Psoas muscle (tissue), 8 donors: ENCODE data around the gene PLXNB3. TPM values are rescaled to one million over a fixed set of nuclear protein-coding genes. Genes with fewer than 3 reads are reported as not detected.

ENCODE experiments used
- ATAC-seq, 4 donors: fragments of 200-7000 bp; cut with Tn5 transposase; one replicate each; pipeline ENCODE4 v1.9.1; 2020; ENCODE audit warnings: moderate library complexity in 3 of 4, mild to moderate bottlenecking in 2 of 4
- DNase-seq, 2 donors: peaks; one replicate each; pipeline ENCODE4 v3.0.0-alpha.2; 2020
- H3K27ac ChIP-seq: fragments of 200-600 bp; one replicate; pipeline ENCODE4 v1.8.0; 2022
- H3K27me3 ChIP-seq, 3 donors: fragments of 200-600 bp in 1 of 3; one replicate each; pipeline versions ENCODE4 v1.6.1 to v1.8.0; 2013 to 2022; ENCODE audit warnings: low read length in 2 of 3, mild to moderate bottlenecking in 2 of 3, moderate library complexity in 1 of 3; ENCODE audit not compliant: insufficient read depth in 3 of 3
- H3K36me3 ChIP-seq, 2 donors: fragments of 200-600 bp in 1 of 2; one replicate each; pipeline versions ENCODE4 v1.6.1 to v1.8.0; 2013 to 2022; ENCODE audit warnings: low read depth in 1 of 2, mild to moderate bottlenecking in 1 of 2, moderate library complexity in 1 of 2; ENCODE audit not compliant: insufficient read depth in 1 of 2
- H3K4me1 ChIP-seq: fragments of 200-600 bp; one replicate; pipeline ENCODE4 v1.8.0; 2022
- H3K4me3 ChIP-seq: fragments of 200-600 bp; one replicate; pipeline ENCODE4 v1.8.0; 2022; ENCODE audit warnings: mild to moderate bottlenecking
- H3K9me3 ChIP-seq: fragments of 200-600 bp; one replicate; pipeline ENCODE4 v1.8.0; 2022
- WGBS, 3 donors: extraction: QIAGEN DNeasy Blood & Tissue Kit; methylation state at CpG; one replicate each; pipeline versions ENCODE4 v1.1.6 to v1.1.7; 2013; 5-methylcytosine and 5-hydroxymethylcytosine counted together
- intact Hi-C, 2 donors: fragments of 100-400 bp; cut with DNase I; formaldehyde crosslinking; loops; one replicate each; pipeline versions ENCODE4 v1.11.0 to v1.14.2; 2022
- long read RNA-seq, 2 donors: library from polyadenylated mRNA; unstranded; transcript quantifications; one replicate each; pipeline ENCODE4 v2.0.0, GENCODE V29; 2021
- polyA plus RNA-seq, 3 donors: library from polyadenylated mRNA; stranded (reverse); fragments of 200-250 nt; gene quantifications; one replicate each; pipeline ENCODE4 v1.2.3, GENCODE V29; 2013
- total RNA-seq, 4 donors: library from RNA; stranded (reverse); fragmentation: NEBNext Ultra II Directional in 2 of 4; extraction: Animal tissue kit (Norgen Biotek cat#: 25700) in 2 of 4; gene quantifications; one replicate each; pipeline versions ENCODE4 v1.2.1 to v1.2.4, GENCODE V29; 2021 to 2023
- TF ChIP-seq, protein P1 (sequence below): fragments of 200-600 bp; IDR thresholded peaks from one replicate; pipeline ENCODE4 v1.8.0; 2022; ENCODE audit warnings: antibody characterized with exemption
- donor health status: healthy with polysubstance abuse.
- donor health status: DM: no; HTN: no; CAD: no; lungs with moderate emphysema.
- donor health status: Bipolar disorder and iron deficiency.
- donor health status: healthy.
- donor health status: DM: yes; HTN: yes; CAD: no.
- donor health status: DM: no; HTN: no; CAD: no.
- donor health status: DM: no; HTN: no; CAD: no.
- donor health status: DM: yes; HTN: yes; CAD: no.

PLXNB3 gene
- total RNA-seq (1 to 10 TPM in 1 of 4 donors, under 1 TPM in 3; 0.27 to 1.5 (median 0.73) TPM), polyA plus RNA-seq (under 1 TPM; 0.13 to 0.35 (median 0.31) TPM)
- long read RNA-seq, donor 1 = 0 reads
- long read RNA-seq, donor 2 = 0 reads

DNA sequence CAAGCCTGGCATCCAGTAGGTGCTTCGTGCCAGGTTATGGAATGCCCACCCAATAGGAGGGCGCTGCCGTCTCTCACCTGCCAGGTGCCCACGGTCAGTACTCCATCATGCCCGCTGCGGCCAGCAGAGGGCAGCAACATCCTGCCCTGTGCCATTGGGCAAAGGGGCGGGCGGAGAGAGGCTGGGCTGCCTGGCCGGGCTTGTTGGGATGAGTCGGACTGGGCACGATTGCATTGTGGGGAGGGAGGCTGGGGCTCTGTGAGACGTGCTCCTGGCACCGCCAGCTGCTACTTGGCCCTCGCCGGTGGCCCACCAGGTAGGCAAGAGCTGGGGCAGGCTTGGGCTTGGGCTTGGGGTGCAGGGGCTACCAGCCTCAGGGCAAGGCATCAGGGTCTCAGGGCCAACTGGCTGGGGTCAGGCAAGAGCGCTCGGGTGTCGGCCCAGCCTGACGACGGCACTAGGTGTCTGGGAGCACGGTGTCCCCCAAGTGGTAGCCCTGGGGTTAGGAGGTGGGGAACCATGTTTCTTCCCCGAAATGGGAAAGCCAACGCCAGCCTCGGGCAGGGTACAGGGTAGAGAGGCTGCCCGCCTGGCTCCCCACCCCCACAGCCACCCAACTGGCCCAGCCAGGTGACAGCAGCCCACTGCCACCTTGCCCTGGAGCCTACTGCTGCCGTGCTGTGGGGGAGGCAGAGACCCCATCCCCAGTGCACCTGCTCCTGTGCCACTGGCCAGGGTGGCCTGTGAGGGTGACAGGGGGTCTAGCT lies at the start of gene PLXNB3:
PLXNB3 (plus strand) TSS at position 261 of the 767 bp plus-strand sequence. CDS start 1,287 bp downstream, outside the sequence.
- intact Hi-C loops = loop anchor here (1.0 to 5.0 kb wide), 2 partner anchors 188 to 189 kb away; no protein-coding TSS in a partner anchor
- no peak within 1 kb of the TSS for H3K27ac ChIP-seq

DNA sequence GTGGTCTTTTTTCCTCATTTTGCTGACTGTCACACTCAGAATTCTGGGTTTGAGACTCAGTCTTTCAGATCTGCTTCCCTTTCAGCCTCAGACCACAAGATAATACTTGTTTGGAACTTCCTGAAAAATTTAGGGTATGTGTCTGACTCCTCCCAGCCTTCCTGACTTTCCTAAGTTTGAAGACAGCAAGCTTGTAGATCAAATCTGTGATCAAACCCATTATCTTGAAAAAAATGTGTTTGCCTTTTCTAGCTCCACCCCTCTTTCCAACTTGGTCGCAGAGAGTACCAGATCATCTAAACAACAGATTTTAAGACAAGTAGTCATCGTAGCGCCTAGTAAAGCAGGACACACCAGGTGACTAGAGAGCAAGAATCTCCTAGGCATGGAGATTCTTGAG lies 49.8 kb upstream of the PLXNB3 start:
- Histone ChIP-seq H3K9me3 (no peaks in the 10 kb centered on the region), H3K4me3 (no peak overlapping the region), H3K36me3 (peaks cover 0 to 37% of the 10 kb centered on the region in 2 donors), H3K27ac (no peak overlapping the region), H3K4me1 (peaks cover under 1% of the 10 kb centered on the region), H3K27me3 (no peaks in the 10 kb centered on the region)
- no peak for ATAC-seq
- intact Hi-C loops = no loop called here
- WGBS, 3 donors = 88 to 97% (median 95%) methylated on average over 3 of the region's 3 CpGs
- no peak for DNase-seq
- TF ChIP-seq, protein P1, sequence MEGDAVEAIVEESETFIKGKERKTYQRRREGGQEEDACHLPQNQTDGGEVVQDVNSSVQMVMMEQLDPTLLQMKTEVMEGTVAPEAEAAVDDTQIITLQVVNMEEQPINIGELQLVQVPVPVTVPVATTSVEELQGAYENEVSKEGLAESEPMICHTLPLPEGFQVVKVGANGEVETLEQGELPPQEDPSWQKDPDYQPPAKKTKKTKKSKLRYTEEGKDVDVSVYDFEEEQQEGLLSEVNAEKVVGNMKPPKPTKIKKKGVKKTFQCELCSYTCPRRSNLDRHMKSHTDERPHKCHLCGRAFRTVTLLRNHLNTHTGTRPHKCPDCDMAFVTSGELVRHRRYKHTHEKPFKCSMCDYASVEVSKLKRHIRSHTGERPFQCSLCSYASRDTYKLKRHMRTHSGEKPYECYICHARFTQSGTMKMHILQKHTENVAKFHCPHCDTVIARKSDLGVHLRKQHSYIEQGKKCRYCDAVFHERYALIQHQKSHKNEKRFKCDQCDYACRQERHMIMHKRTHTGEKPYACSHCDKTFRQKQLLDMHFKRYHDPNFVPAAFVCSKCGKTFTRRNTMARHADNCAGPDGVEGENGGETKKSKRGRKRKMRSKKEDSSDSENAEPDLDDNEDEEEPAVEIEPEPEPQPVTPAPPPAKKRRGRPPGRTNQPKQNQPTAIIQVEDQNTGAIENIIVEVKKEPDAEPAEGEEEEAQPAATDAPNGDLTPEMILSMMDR = no peak

More for the DNA sequence above, at the start of gene PLXNB3:
- ATAC-seq (peak; percentile 86 to 93 (median 90)), DNase-seq (peak; percentile 81 to 88)
- no peaks in the 10 kb centered on the region for H3K9me3 ChIP-seq
- TF ChIP-seq, protein P1 = peak; percentile 85
- 4 to 36% (median 21%) methylated on average over 14 to 26 of the region's 26 CpGs for whole genome bisulfite sequencing, 3 donors
- no peak within 1 kb of the TSS for H3K4me3 ChIP-seq
- H3K36me3 ChIP-seq = no peaks in the 10 kb centered on the region
- H3K27me3 ChIP-seq = no peaks in the 10 kb centered on the region
- H3K4me1 ChIP-seq = no peaks in the 10 kb centered on the region

GRCh38 chrX:153717445-153717844 lies 46.6 kb upstream of the PLXNB3 start:
- no peak for ATAC-seq
- WGBS, 3 donors = 84 to 96% (median 96%) methylated on average over 9 of the region's 9 CpGs

GRCh38 chrX:153719238-153719637 lies 44.8 kb upstream of the PLXNB3 start:
- intact Hi-C loops = no loop called here
- TF ChIP-seq, protein P1 = no peak
- no peak for ATAC-seq
- H3K9me3 ChIP-seq = no peaks in the 10 kb centered on the region
- H3K36me3 ChIP-seq = peaks cover 3 to 55% of the 10 kb centered on the region in 2 donors
- H3K27me3 ChIP-seq = no peaks in the 10 kb centered on the region
- WGBS, 3 donors = 67 to 78% (median 77%) methylated on average over 1 to 2 of the region's 2 CpGs
- no peak for DNase-seq
- no peak overlapping the region for H3K4me3 ChIP-seq
- H3K27ac ChIP-seq = no peak overlapping the region
- H3K4me1 ChIP-seq = peaks cover 11% of the 10 kb centered on the region

More at GRCh38 chrX:153717445-153717844, 46.6 kb upstream of the PLXNB3 start:
- H3K27me3 ChIP-seq = no peaks in the 10 kb centered on the region
- no peak overlapping the region for H3K4me3 ChIP-seq
- peaks cover 3 to 60% of the 10 kb centered on the region in 2 donors for H3K36me3 ChIP-seq
- TF ChIP-seq, protein P1 = no peak
- H3K9me3 ChIP-seq = no peaks in the 10 kb centered on the region
- intact Hi-C loops = no loop called here
- no peak overlapping the region for H3K27ac ChIP-seq
- peaks cover 4% of the 10 kb centered on the region for H3K4me1 ChIP-seq
- no peak for DNase-seq
